ENCODE results near the gene PLEKHA5.
"Not testable (repeated sequence)": the region's sequence is repeated elsewhere in the genome, so short reads cannot be mapped to it uniquely, and the experiment has no call there.

Gene PLEKHA5

GRCh38 chr12:19227190-19227879 is 97.8 kb downstream of the PLEKHA5 start:
- TF ChIP-seq, protein P1, sequence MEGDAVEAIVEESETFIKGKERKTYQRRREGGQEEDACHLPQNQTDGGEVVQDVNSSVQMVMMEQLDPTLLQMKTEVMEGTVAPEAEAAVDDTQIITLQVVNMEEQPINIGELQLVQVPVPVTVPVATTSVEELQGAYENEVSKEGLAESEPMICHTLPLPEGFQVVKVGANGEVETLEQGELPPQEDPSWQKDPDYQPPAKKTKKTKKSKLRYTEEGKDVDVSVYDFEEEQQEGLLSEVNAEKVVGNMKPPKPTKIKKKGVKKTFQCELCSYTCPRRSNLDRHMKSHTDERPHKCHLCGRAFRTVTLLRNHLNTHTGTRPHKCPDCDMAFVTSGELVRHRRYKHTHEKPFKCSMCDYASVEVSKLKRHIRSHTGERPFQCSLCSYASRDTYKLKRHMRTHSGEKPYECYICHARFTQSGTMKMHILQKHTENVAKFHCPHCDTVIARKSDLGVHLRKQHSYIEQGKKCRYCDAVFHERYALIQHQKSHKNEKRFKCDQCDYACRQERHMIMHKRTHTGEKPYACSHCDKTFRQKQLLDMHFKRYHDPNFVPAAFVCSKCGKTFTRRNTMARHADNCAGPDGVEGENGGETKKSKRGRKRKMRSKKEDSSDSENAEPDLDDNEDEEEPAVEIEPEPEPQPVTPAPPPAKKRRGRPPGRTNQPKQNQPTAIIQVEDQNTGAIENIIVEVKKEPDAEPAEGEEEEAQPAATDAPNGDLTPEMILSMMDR (IDR thresholded peaks at IDR 0.05; ENCODE audit: insufficient read depth, low read length, poor library complexity, severe bottlenecking): no peak
- Histone ChIP-seq H3K27me3 (replicated peaks; ENCODE audit: control insufficient read depth, insufficient read depth, low read length) (no peaks in the 10 kb centered on the region), H3K4me3 (replicated peaks; ENCODE audit: low read depth, low read length) (no peak overlapping the region), H3K36me3 (ENCODE audit: control insufficient read depth, insufficient read depth, low read length) (no peaks in the 10 kb centered on the region)
- DNase-seq (ENCODE audit: extremely low read depth, insufficient read length): no peak

- no peak for DNase-seq (ENCODE audit: extremely low read depth, insufficient read length)
- TF ChIP-seq, protein P1 (IDR thresholded peaks at IDR 0.05; ENCODE audit: insufficient read depth, low read length, poor library complexity, severe bottlenecking): no peak
- H3K4me3 ChIP-seq (replicated peaks; ENCODE audit: low read depth, low read length): no peak overlapping the region
- H3K36me3 ChIP-seq (ENCODE audit: control insufficient read depth, insufficient read depth, low read length): no peaks in the 10 kb centered on the region
- no peaks in the 10 kb centered on the region for H3K27me3 ChIP-seq (replicated peaks; ENCODE audit: control insufficient read depth, insufficient read depth, low read length)
These were observed 98.3 kb downstream of the PLEKHA5 start for GRCh38 chr12:19227880-19228210.

- H3K4me3 ChIP-seq (replicated peaks; ENCODE audit: low read depth, low read length); H3K27me3 ChIP-seq (replicated peaks; ENCODE audit: control insufficient read depth, insufficient read depth, low read length); DNase-seq (ENCODE audit: extremely low read depth, insufficient read length); H3K36me3 ChIP-seq (ENCODE audit: control insufficient read depth, insufficient read depth, low read length): not testable (repeated sequence)
These were observed 99.5 kb downstream of the PLEKHA5 start for GRCh38 chr12:19229021-19229420.

- no peaks in the 10 kb centered on the region for H3K36me3 ChIP-seq (ENCODE audit: control insufficient read depth, insufficient read depth, low read length)
- H3K27me3 ChIP-seq (replicated peaks; ENCODE audit: control insufficient read depth, insufficient read depth, low read length): no peaks in the 10 kb centered on the region
- H3K4me3 ChIP-seq (replicated peaks; ENCODE audit: low read depth, low read length): no peak overlapping the region
- no peak for DNase-seq (ENCODE audit: extremely low read depth, insufficient read length)
- TF ChIP-seq, protein P1 (IDR thresholded peaks at IDR 0.05; ENCODE audit: insufficient read depth, low read length, poor library complexity, severe bottlenecking): no peak
These were observed 100.8 kb downstream of the PLEKHA5 start for GRCh38 chr12:19230299-19230866.

DNA sequence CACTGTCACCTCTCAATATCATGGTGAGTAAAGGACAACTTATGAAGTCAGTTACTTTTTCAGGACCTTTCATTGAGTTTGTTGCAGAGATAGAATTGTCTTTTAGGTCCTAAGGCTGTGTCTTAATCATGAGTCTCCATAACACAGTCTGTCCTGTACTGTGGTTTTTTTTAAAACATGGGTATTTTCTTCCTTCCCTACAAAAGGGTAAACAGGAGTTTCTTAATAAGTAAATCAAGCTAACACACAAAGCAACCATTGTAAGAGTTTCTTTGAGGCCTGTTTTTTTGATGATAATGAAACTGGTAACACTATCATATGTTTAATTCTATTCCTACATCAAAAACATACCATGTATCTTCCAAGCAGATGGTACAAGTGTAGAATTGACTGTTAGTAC is 101.4 kb downstream of the PLEKHA5 start:
- DNase-seq (ENCODE audit: extremely low read depth, insufficient read length): no peak
- no peaks in the 10 kb centered on the region for H3K27me3 ChIP-seq (replicated peaks; ENCODE audit: control insufficient read depth, insufficient read depth, low read length)
- TF ChIP-seq, protein P1 (IDR thresholded peaks at IDR 0.05; ENCODE audit: insufficient read depth, low read length, poor library complexity, severe bottlenecking): no peak
- no peaks in the 10 kb centered on the region for H3K36me3 ChIP-seq (ENCODE audit: control insufficient read depth, insufficient read depth, low read length)
- H3K4me3 ChIP-seq (replicated peaks; ENCODE audit: low read depth, low read length): no peak overlapping the region

- TF ChIP-seq, protein P1 (IDR thresholded peaks at IDR 0.05; ENCODE audit: insufficient read depth, low read length, poor library complexity, severe bottlenecking): no peak
- no peaks in the 10 kb centered on the region for H3K27me3 ChIP-seq (replicated peaks; ENCODE audit: control insufficient read depth, insufficient read depth, low read length)
- no peak overlapping the region for H3K4me3 ChIP-seq (replicated peaks; ENCODE audit: low read depth, low read length)
- no peak for DNase-seq (ENCODE audit: extremely low read depth, insufficient read length)
- H3K36me3 ChIP-seq (ENCODE audit: control insufficient read depth, insufficient read depth, low read length): no peaks in the 10 kb centered on the region
These were observed 104.7 kb downstream of the PLEKHA5 start for GRCh38 chr12:19234171-19234704.

Measured in GM06990 (cell line).